ENCODE data around the gene IGFBP2.
A peak's percentile ranks its signal among the peaks of the same experiment; 100 is the strongest.

Gene IGFBP2

GRCh38 chr2:216678813-216679657, 45.8 kb downstream of the IGFBP2 start:
- ATAC-seq (ENCODE audit: low read depth): no peak
- DNase-seq (ENCODE audit: low spot score): no peak
- TF ChIP-seq CTCF (IDR thresholded peaks at IDR 0.05; ENCODE audit: poor library complexity, severe bottlenecking): no peak
- Histone ChIP-seq H3K4me3 (ENCODE audit: severe bottlenecking) (no peak overlapping the region), H3K9me3 (ENCODE audit: severe bottlenecking) (no peaks in the 10 kb centered on the region), H3K36me3 (ENCODE audit: low read depth) (no peaks in the 10 kb centered on the region), H3K4me1 (ENCODE audit: insufficient read depth, poor library complexity, severe bottlenecking) (peaks cover 8% of the 10 kb centered on the region), H3K27me3 (ENCODE audit: insufficient read depth, poor library complexity, severe bottlenecking) (no peaks in the 10 kb centered on the region), H3K27ac (ENCODE audit: poor library complexity, severe bottlenecking) (no peak overlapping the region)

GRCh38 chr2:216679658-216680024, 46.4 kb downstream of the IGFBP2 start:
- ATAC-seq (ENCODE audit: low read depth): no peak
- no peak overlapping the region for H3K4me3 ChIP-seq (ENCODE audit: severe bottlenecking)
- H3K4me1 ChIP-seq (ENCODE audit: insufficient read depth, poor library complexity, severe bottlenecking): peaks cover 11% of the 10 kb centered on the region
- no peaks in the 10 kb centered on the region for H3K9me3 ChIP-seq (ENCODE audit: severe bottlenecking)
- H3K27me3 ChIP-seq (ENCODE audit: insufficient read depth, poor library complexity, severe bottlenecking): no peaks in the 10 kb centered on the region
- no peak for DNase-seq (ENCODE audit: low spot score)
- H3K27ac ChIP-seq (ENCODE audit: poor library complexity, severe bottlenecking): no peak overlapping the region
- no peaks in the 10 kb centered on the region for H3K36me3 ChIP-seq (ENCODE audit: low read depth)
- no peak for TF ChIP-seq CTCF (IDR thresholded peaks at IDR 0.05; ENCODE audit: poor library complexity, severe bottlenecking)

- ATAC-seq (ENCODE audit: low read depth) (no peak), DNase-seq (ENCODE audit: low spot score) (no peak)
- H3K4me3 ChIP-seq (ENCODE audit: severe bottlenecking): no peak overlapping the region
- no peak for TF ChIP-seq CTCF (IDR thresholded peaks at IDR 0.05; ENCODE audit: poor library complexity, severe bottlenecking)
- H3K4me1 ChIP-seq (ENCODE audit: insufficient read depth, poor library complexity, severe bottlenecking): peaks cover 11% of the 10 kb centered on the region
- no peaks in the 10 kb centered on the region for H3K27me3 ChIP-seq (ENCODE audit: insufficient read depth, poor library complexity, severe bottlenecking)
- H3K9me3 ChIP-seq (ENCODE audit: severe bottlenecking): no peaks in the 10 kb centered on the region
- H3K36me3 ChIP-seq (ENCODE audit: low read depth): no peaks in the 10 kb centered on the region
- H3K27ac ChIP-seq (ENCODE audit: poor library complexity, severe bottlenecking): no peak overlapping the region
These were observed 47.9 kb downstream of the IGFBP2 start for GRCh38 chr2:216680951-216681629.

- no peak for TF ChIP-seq CTCF (IDR thresholded peaks at IDR 0.05; ENCODE audit: poor library complexity, severe bottlenecking)
- H3K27me3 ChIP-seq (ENCODE audit: insufficient read depth, poor library complexity, severe bottlenecking): no peaks in the 10 kb centered on the region
- H3K9me3 ChIP-seq (ENCODE audit: severe bottlenecking): no peaks in the 10 kb centered on the region
- DNase-seq (ENCODE audit: low spot score) (no peak), ATAC-seq (ENCODE audit: low read depth) (no peak)
- H3K36me3 ChIP-seq (ENCODE audit: low read depth): no peaks in the 10 kb centered on the region
- H3K4me1 ChIP-seq (ENCODE audit: insufficient read depth, poor library complexity, severe bottlenecking): peaks cover 11% of the 10 kb centered on the region
- no peak overlapping the region for H3K4me3 ChIP-seq (ENCODE audit: severe bottlenecking)
- peak overlapping the region; percentile 66 for H3K27ac ChIP-seq (ENCODE audit: poor library complexity, severe bottlenecking)
These were observed 48.5 kb downstream of the IGFBP2 start for GRCh38 chr2:216681683-216682082.

- DNase-seq (ENCODE audit: low spot score) (no peak), ATAC-seq (ENCODE audit: low read depth) (peak; percentile 78)
- TF ChIP-seq CTCF (IDR thresholded peaks at IDR 0.05; ENCODE audit: poor library complexity, severe bottlenecking): no peak
- H3K36me3 ChIP-seq (ENCODE audit: low read depth): no peaks in the 10 kb centered on the region
- H3K4me3 ChIP-seq (ENCODE audit: severe bottlenecking): no peak overlapping the region
- no peaks in the 10 kb centered on the region for H3K9me3 ChIP-seq (ENCODE audit: severe bottlenecking)
- H3K4me1 ChIP-seq (ENCODE audit: insufficient read depth, poor library complexity, severe bottlenecking): peaks cover 11% of the 10 kb centered on the region
- H3K27ac ChIP-seq (ENCODE audit: poor library complexity, severe bottlenecking): peak overlapping the region; percentile 66
- no peaks in the 10 kb centered on the region for H3K27me3 ChIP-seq (ENCODE audit: insufficient read depth, poor library complexity, severe bottlenecking)
These were observed 50.6 kb downstream of the IGFBP2 start for GRCh38 chr2:216683846-216684245.
